ENCODE measurements around the gene TMEM132C. TPM values are rescaled to one million over a fixed set of nuclear protein-coding genes. Genes with fewer than 3 reads are reported as not detected.

TMEM132C gene
- total RNA-seq, 6 experiments from 2014 or later: 0.04 to 0.19 (median 0.06) TPM; not detected in 3

DNA sequence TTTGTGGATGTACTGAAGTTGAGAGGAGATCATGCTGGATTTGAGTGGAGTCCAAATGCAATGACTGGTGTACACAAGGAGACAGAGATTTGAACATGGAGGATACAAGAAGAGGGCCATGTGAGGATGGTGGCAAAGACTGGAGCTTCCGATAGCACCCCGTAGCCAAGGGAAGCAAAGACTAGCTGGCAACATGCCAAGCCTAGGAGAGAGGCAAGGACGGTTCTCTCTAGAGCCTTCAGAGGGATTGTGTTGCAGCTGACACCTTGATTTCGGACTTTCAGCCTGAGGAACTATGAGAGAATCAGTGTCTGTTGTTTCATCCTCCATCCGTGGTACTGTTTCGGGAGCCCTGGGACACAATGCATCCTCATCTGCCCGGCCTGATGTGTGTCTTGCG lies 354.3 kb downstream of the TMEM132C start:
- H3K27ac ChIP-seq: no peak overlapping the region
- WGBS (ENCODE audit: insufficient coverage, low coverage, low lambda C conversion rate, missing lambda C conversion rate): 45% methylated on average over 5 of the region's 8 CpGs
- no peak overlapping the region for H3K4me3 ChIP-seq
- TF ChIP-seq POLR2A (IDR thresholded peaks at IDR 0.05): no peak
- no peak for TF ChIP-seq CTCF (IDR thresholded peaks at IDR 0.05)
- H3K9me3 ChIP-seq: no peaks in the 10 kb centered on the region
- no peaks in the 10 kb centered on the region for H3K27me3 ChIP-seq
- intact Hi-C loops (cut with DNase I): no loop called here
- no peaks in the 10 kb centered on the region for H3K36me3 ChIP-seq
- DNase-seq: no peak
- ATAC-seq: no peak
- no peaks in the 10 kb centered on the region for H3K4me1 ChIP-seq

DNA sequence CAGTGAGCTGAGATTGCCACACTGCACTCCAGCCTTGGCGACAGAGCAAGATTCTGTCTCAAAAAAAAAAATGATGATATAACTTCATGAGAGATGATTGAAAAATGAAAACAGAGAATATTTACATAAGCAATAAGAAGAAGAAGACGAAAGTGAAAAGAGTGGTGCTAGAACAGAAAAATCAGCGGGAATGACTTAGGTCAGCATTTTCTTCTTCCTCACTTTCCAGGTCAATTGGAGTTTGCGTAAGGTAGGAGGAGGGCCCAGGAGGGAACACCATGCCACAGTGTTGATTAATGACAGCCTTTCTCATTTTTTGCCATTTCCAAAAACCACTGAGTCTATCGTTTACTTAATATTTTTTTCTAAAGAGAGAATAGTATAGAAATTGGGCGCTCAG lies 356.8 kb downstream of the TMEM132C start:
- no peaks in the 10 kb centered on the region for H3K27me3 ChIP-seq

DNA sequence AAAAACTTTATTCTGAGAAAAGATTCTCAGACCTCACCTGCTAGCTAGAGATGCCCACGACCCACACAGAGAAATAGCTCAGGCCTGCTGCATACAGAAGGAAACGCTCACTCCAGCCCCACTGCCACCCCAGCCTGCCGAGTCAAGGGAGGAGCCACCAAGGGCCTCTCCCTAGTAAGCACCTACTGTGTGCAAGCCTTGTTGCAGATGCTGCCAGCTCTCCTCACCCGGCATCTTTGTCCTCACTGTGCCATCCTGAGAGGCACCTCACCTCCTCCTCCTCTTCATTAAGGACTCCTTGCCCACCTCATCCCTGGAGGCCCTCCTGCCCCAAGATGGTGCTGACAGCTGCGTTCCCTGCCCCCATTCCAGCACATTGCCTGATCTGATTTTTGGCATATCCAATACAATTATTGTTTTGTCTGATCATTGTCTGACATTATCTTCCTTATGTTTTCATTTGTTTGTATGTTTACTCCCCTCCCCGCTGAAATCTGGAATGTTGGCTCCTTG lies 359.9 kb downstream of the TMEM132C start:
- WGBS (ENCODE audit: insufficient coverage, low coverage, low lambda C conversion rate, missing lambda C conversion rate): 42% methylated on average over 5 of the region's 6 CpGs
- Histone ChIP-seq H3K36me3 (no peaks in the 10 kb centered on the region), H3K9me3 (no peaks in the 10 kb centered on the region), H3K4me3 (no peak overlapping the region), H3K4me1 (no peaks in the 10 kb centered on the region), H3K27me3 (no peaks in the 10 kb centered on the region), H3K27ac (no peak overlapping the region)
- TF ChIP-seq CTCF (IDR thresholded peaks at IDR 0.05) (no peak), POLR2A (IDR thresholded peaks at IDR 0.05) (no peak)
- DNase-seq: peak in 1 of 3 donors; percentile 23
- no peak for ATAC-seq
- intact Hi-C loops (cut with DNase I): no loop called here

More for the DNA sequence above, 356.8 kb downstream of the TMEM132C start:
- intact Hi-C loops (cut with DNase I): no loop called here
- no peak overlapping the region for H3K27ac ChIP-seq
- TF ChIP-seq POLR2A (IDR thresholded peaks at IDR 0.05) (no peak), CTCF (IDR thresholded peaks at IDR 0.05) (no peak)
- no peaks in the 10 kb centered on the region for H3K4me1 ChIP-seq
- H3K36me3 ChIP-seq: no peaks in the 10 kb centered on the region
- DNase-seq: no peak
- H3K9me3 ChIP-seq: no peaks in the 10 kb centered on the region
- 73% methylated on average over 4 of the region's 6 CpGs for WGBS (ENCODE audit: insufficient coverage, low coverage, low lambda C conversion rate, missing lambda C conversion rate)
- ATAC-seq: no peak
- H3K4me3 ChIP-seq: no peak overlapping the region

GRCh38 chr12:128627659-128628058 lies 360.7 kb downstream of the TMEM132C start:
- TF ChIP-seq POLR2A (IDR thresholded peaks at IDR 0.05): no peak
- Histone ChIP-seq H3K27me3 (no peaks in the 10 kb centered on the region), H3K4me3 (no peak overlapping the region), H3K27ac (no peak overlapping the region), H3K36me3 (no peaks in the 10 kb centered on the region), H3K4me1 (no peaks in the 10 kb centered on the region), H3K9me3 (no peaks in the 10 kb centered on the region)
- DNase-seq (peak in 1 of 3 donors; percentile 24), ATAC-seq (no peak)
- intact Hi-C loops (cut with DNase I): no loop called here
- WGBS (ENCODE audit: insufficient coverage, low coverage, low lambda C conversion rate, missing lambda C conversion rate): 62% methylated on average over 5 of the region's 9 CpGs

- no peaks in the 10 kb centered on the region for H3K36me3 ChIP-seq
- WGBS (ENCODE audit: insufficient coverage, low coverage, low lambda C conversion rate, missing lambda C conversion rate): no CpG with 5 or more reads among the region's 4 CpGs
- no peaks in the 10 kb centered on the region for H3K9me3 ChIP-seq
- intact Hi-C loops (cut with DNase I): no loop called here
- DNase-seq (no peak), ATAC-seq (no peak)
- H3K4me3 ChIP-seq: no peak overlapping the region
- no peaks in the 10 kb centered on the region for H3K4me1 ChIP-seq
- no peaks in the 10 kb centered on the region for H3K27me3 ChIP-seq
- no peak overlapping the region for H3K27ac ChIP-seq
- TF ChIP-seq POLR2A (IDR thresholded peaks at IDR 0.05) (no peak), CTCF (IDR thresholded peaks at IDR 0.05) (no peak)
These were observed 363.0 kb downstream of the TMEM132C start for GRCh38 chr12:128629979-128630378.

All from right lobe of liver (tissue), 6 donors.